HG03135 (cell line): Measurements from ENCODE around the gene BAZ2A.

Experiments used
- ATAC-seq: cut with Tn5 transposase; IDR thresholded peaks from one replicate; pipeline ENCODE4 v1.9.1; 2021; ENCODE audit warnings: mild to moderate bottlenecking, moderate library complexity; ENCODE audit not compliant: unreplicated experiment

Gene BAZ2A

DNA sequence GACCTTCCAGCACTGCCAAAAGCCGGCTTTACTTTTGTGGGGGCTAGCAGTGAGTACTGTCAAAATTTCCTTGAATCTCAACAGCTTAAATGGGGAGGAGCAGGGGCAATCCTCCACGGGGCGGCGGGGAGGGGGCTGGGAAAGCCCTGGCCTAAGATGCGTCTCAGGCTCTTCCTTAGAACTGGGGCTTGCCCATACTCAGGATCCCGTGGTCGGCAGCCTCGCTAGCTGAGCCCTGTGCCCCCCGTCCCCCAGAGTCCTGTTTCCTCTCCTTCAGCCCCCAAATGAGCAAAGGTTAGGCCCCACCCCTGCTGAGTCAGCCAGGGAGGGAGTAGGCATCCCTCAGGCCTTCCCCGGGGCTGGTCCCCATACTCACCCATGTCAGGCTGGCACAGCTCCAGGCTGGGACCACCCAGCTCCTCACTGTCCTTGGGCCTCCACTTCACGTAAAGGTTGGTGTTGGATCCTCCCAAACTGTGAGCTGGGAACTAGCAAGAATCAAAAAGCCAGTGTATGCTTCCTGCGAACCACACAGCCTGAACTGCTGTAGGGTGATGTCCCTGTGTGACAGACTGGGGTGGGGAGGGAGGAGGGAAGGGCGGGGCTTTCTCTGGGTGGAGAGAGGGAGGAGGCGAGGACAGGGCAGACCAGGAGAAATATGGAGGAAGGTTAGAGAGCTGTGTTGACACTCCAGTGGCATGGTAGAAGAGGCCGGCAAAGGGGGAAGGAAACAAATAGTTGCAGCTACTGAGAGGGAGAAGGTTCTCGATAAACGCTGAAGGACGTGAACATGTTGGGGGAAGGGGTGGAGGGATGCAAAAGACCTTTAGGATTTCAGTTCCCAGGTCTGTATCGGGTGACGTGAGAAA lies 5.9 kb upstream of the BAZ2A start:
- peak; percentile 44 for ATAC-seq

DNA sequence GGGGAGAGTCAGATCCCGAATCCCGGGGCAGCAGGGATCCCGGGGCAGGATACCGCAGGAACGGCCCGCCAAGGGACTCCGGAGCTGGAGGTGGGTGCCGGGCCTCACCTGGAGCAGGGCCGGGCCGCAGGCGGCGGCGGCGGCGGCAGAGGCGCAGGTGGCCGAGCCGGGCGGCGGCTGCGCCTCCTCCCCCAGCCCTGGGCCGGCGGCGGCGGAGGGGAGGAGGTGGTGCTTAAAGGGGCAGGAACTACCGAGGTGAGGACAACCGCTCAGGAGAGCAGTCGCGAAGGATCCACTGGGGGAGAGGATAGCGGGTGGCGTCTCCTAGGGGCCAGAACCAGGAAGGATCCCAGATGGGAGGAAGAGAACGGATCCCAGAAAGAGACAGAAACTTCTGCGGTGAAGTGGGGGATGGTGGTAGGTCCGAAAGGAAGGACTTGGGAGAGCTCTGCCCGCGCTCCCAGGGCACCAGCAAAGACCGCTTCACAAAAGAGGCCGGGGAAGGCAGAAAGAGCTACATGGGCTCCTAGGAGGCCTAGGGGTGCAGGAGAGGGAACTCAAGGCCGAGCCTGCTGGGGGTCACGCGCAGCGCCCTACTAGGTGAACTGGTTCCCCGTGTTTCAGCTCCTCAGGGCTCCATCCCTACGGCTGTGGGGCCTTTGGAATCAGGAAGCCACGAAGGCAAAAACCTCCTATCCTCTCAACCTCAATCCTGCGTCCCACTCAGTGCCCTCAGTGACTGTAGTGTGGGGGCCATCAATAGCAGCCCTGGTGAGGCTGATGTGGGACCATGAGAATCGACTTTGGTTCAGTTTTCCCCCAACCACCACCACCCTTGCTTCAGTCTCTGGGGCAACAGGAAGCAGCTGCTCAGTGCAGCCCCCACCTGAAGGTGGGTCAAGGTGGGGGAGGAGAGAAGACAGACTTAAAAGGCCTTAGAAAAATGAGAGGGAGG lies 5.0 kb upstream of the BAZ2A start:
- ATAC-seq: peak; percentile 25

DNA sequence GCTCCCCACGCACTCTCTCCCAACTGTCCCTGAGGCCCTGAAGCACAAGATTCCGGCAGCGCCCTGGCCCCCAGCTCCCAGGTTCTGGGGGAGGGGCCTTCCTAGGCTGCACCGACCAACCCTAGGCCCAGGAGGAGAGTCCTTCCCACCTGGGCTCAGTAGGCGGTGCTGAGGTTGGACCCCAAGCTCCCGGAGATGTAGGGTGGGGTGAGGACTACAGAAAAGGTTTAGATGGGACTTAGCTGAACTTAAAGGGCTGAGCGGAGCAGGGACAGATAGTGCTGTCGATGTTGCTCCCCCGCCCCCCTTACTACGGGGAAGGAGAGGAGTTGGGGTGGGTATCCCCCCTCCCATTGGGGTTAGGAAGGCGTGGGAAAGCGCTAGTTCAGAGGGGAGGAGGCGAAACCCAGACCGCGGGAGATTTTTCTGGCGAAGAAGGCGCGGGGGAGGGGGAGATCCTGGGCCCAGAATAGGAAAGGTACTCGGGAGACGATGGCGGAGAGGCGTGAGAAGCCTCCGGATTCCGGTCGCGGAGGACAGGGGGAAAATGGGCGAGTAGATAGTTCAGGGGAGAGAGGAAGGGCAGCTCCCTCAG lies 4.2 kb upstream of the BAZ2A start:
- ATAC-seq: no peak

DNA sequence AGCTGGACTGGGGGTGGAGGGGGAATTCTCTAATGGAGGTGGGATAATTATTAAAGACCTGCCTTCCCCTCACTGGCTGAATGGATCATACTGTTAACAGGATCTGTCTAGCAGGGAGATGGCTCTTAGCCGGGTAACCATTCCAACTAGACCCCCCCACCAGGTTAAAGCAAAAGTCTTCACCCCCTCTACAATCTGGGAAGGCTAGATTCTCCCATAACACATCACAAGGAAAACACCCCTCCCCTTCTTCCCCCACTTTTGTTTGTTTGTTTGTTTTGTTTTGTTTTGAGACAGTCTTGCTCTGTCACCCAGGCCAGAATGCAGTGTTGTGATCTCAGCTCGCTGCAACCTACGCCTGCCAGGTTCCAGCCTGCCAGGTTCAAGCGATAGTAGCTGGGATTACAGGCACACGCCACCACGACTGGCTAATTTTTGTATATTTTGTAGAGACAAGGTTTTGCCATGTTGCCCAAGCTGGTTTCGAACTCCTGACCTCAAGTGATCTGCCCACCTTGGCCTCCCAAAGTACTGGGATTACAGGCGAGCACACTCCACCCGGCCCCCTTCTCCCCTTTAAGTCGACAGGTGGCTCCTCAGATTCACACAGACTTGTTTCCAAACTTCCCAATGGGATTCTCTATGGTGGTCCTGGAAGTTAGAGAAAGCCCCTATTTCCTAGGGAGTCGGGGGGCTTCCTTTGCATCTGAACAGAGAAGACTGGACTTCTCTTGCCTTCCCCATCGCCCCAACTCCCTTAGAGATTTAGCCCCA lies 3.5 kb upstream of the BAZ2A start:
- no peak for ATAC-seq

DNA sequence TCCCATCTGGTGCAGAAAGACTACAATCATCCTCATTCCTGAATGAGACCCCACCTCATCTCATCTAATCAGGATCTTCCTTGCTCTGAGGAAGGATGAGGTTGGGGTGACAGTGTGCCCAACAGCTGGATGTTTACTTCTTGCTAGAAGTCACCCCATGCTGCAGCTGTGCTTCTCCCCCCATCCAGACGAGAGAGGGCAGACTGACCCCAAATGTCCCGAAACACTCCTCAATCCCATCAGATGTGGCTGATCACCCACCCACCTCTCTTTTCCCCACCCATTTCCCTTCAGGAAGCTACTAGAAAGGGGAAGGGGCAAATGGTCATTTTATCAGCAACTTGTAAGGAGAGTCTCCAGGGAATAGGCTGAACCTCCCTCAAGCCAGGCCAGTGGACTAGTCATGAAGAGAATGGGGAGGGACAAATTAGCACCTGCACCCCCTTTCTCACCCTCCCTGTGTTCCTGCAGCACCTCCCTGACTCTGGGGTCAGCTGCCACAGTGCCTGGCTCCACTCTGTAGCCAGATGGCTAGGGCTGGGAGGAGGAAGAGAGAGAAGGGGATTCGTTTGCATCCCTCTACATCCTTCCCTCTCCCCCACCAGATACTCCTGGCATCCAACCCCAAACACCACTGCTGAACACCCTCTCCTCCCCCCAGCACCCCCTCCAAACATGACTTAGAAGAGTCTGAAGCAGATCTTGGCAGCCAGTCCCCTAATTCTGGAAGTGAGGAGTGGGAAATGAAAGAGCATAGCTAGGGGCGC lies 2.8 kb upstream of the BAZ2A start:
- no peak for ATAC-seq

DNA sequence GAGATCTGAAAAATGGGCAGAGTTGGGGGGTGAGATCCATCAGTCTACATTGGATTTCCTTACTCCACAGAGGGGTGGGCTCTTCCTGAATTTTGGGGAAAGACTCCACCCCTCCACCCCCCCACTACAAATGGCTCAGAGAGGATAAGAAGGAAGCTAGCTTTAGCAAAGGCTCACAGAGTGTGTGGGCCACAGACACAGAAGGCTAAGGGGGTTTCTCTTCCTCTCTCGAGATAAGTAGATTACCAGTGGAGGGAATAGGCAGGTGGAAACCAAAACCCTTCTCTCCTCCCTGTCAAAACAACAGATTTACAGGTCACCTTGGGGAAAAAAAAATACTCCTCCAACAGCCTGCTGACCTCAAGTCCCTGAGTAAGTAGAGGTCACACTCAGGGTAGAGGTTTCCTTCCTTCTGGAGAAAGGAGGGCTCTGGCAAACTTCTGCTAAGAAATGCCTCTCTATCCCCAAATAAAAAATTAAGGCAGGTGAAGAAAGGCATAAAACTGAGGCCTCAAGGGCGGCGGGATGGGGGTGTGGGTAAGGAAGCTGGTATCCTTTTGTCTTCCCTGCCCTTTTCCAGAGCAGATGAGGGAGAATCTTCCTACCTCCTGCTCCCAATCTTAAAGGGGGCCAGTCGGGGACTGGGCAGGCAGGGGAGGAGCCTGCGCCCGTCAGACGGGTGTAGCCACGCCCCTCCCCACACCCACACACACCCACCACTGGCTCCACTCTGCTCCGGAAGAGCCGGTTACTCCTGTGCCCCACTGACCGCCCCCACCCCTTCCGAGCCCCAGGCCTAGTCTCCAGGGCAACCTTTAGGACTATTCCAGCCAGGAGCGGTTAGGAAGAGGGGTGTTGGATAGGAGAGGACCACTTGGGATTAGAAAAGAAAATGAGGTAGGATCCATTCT lies 1.9 kb upstream of the BAZ2A start:
- no peak for ATAC-seq

DNA sequence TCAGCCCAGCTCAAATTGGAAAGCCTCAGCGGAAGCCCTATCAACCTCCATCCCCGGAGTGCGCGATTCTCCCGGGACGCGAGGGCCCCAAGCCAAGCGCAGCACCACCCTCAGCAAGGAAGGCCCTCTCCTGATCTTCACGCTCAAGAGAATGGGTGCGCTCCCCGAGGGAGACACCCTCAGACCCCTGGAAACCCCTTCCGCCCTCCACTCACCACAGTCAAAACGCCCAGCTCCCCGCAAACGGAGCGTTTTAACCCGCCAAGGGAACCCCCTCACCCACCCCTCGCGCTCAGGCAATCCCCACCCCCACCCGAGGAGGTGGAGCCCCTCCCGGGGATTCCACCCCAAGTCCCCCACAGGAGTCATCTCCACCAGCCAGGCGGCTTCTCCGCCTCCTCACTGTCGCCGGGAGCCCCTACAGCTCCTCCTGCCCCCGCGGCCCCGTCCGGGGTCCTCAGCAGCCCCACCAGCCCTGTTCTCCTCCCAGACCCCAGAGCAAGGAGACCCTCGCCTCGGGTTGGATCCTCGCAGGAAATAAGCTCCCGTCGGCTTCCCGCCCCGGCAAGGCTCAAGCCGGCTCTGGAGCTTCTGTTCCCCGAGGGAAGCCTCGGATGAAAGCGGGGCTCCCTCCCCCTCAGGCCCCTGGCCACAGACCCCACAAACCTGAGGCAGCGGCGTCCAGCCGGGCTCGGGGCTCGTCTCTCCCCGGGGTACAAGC lies 507 bp downstream of the BAZ2A start:
- peak; percentile 5 for ATAC-seq

DNA sequence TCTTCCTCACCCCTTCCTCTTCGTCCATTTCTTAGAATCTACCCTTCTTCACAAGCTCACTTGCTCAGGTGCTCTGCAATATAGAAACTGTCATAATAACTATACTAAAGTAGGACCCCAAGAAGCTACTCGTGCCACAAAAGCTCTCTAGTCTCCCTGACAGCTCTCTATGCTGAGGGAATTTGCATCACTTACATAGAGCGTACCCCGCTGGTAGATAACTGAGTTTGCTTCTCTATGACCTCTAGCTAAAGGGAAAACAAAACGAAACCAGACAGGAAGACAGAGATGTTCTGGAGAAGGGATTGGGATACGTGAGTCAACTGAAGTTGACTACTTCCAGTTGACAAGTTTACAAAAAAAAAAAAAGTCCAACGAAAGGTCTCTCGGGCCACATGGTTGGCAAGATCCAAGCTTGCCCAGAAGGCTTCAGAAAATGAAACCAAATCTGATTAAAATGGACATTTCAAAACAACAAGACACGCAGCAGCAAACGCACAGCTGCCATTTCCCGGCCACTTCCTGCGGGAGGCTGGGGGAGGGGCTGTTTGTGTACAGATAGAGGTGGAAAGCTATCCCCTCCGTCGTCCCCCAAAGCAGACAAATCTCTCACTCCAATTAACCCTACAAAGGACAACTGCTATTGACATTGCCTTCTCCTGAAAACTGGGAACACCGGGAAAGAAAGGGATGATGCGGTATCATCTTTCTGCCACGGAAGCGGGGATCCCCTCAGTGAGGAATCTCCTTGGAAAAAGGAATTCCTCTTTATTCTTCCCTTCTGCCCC lies 1.3 kb downstream of the BAZ2A start:
- ATAC-seq: no peak

DNA sequence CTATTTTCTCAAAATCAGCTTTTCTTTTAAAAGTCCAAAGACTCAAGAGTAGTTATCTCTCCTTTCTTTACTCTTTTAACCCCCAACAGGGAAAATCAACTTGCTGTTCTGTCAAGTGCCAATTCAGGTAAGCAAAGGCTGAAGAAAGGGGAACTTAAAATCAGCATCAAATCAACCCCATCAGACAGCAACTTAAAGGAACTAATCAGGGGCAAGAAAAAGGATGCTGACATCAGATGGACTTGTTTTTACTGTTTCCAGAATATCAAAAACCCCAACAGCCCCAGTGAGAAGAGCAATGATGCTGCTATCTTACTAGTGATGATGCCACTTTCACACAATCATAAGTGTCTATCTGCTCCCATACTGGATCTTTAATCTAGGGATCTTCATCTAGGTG lies 3.4 kb downstream of the BAZ2A start:
- no peak for ATAC-seq

DNA sequence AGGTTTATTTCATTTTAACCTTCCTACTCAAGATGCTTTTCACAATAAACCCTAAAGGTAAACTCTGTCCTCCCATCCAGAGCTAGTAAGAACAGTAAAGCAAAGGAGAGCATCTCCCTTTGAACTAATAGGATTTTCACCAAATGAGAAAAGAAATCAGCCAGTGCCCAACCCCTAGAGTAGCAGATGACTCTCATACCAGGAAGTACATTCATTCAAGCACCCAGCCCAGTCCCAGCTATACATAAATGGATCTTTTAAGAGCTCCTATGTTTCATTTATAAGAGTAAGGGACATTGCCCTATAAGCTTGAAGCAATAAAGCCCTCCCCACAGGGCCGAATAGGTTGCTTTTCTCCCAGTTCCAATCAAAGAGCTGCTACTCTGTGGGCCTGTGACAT lies 7.6 kb downstream of the BAZ2A start:
- no peak for ATAC-seq

DNA sequence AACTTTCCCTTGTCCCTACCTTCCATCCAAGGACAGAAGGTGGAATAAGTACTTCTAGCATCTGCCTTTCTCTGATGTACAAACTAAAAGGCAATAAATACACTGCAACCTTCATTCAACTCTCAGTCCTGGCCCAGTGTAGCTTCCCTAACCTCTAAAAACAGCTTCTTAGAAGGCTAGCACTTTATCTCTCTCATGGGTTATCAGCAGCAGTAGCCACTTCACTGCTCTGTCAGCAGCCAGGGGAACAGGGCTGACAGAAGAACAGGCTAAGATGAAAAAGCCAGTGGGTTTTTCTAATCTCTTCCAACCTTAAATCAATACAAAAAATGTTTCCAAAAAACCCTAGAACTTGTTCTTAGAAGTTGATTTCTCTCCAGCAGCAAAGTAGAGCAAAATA lies 13.2 kb downstream of the BAZ2A start:
- ATAC-seq: no peak

DNA sequence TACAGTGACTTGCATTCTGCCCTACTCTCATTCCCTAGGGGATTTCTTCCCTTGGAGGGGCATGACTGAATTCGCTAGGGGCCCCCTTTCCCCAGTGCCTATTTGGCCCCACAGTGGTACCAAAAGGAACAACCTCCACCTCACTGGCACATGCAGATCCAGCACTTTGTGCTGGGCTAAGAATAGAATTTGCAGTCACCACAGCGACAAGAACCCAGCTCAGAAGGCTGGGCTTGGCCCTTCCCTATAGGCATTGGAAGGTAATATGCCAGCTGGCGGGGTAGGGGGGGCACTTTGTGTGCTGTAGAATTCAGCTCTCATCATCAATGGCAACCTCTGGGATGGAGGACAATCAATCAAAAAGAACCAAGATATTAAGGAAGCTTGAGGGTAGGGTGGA lies 13.9 kb downstream of the BAZ2A start:
- ATAC-seq: no peak

DNA sequence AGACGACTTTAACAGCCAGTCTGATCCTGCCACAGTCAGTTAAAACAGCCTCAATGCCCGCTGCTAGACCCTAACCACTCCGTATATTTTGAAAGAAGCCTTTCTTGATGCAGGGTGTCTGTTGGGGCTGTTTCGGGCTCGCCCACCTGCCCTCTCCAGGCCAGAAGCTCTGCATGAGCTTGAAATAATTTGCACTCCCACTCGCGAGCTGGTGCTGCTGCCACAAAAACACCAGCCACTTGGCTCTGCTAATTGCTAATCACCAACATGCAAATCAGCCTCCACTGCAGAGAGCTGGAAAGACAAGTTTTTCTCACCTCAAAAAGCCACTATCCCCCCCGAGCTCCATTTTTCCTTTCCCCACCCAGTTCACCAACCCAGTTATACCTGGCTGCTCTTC lies 15.5 kb downstream of the BAZ2A start:
- ATAC-seq: no peak

DNA sequence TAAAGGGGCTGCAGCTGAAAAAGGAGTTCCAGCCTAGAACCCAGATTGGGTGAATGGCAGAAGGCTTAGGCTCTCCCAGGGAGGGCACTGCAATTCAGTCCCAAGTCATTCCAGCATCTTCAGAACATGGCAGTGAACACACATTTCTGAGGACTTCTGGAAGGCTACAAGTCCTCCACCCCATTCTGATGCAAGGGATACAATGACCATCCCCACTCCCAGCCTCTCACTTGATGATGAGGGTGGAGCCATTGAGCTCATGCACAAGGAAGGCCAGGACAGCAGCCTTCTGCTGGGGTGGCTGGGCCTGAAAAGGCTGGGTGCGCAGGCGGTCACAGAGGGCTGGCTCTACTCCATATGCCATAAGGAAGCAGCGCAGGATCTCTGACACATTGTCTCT lies 25.8 kb downstream of the BAZ2A start:
- ATAC-seq: no peak

DNA sequence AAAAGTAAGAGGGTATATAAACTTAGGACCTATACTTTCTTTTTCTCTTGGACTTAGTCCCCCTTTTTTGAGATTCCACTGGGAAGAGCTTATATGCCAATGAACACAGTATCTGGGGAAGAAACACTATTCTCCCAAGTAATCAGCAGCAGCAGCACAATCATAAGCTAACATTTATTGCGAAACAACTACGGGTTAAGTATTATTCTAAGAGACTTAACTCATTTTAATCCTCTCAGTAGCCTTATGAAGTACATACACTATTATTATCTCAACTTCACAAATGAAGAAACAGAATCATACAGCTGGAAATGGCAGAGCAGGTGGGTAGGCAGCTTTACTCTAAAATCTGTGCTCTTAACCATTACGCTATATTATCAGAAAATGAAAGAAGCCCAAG lies 27.9 kb downstream of the BAZ2A start:
- ATAC-seq: no peak

DNA sequence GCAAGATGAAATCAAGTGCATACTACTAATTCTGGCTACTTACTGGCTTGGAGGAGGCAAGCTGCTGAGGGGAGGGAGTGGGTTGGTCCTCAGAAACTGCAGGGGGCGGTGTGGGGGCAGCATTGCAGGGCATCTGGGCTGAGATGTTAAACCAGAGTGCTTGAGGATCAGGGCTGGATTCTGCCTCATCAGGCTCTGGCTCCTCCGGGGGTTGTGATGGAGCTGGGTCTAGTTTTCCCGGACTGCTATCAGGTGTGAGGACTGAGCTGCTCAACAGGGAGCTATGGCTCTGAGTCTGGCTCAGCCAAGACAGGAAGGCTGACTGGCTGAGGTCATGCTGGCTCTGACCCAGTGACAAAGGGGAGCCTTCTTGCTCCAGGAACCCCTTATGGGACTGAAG lies 28.6 kb downstream of the BAZ2A start:
- no peak for ATAC-seq

DNA sequence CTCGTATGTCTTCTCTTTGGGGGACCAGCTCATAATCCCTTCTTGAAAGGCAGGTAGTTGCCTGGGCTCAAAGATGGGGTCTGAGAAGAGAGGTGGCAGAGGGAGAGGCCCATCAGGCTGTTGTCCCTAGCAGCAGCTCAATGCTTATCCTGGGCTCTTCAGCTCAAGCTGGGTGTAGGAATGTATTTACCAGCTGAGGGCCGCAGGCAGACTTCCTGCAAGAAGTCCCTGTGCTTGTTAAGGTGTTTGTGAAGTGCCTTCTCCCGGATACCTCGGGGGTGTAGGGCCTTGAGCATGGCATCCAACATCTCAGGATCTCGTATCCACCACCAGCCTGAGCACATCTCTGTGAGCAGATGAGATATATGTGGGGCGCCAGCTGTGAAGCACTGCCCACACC lies 29.4 kb downstream of the BAZ2A start:
- ATAC-seq: no peak

DNA sequence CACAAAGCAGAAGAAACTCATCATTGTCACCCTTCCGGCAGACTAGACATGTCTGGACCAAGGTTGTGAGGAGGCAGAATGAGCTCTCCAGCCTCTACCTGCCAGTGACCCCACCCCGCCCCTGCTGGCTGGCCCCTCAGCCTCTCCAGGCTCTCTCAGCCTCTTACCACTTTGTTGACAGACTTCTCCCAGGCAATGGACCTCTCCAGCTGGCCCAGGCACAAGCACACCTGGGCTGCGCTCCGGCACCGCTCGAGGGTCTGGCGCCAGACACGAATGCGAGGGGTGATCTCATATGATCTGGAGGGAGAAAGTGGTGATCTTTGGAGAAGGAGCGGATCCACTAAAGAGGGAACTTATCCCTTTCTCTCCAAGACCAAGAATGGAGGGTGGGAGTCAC lies 30.3 kb downstream of the BAZ2A start:
- no peak for ATAC-seq
